Ascending aorta (tissue), 2 donors: ENCODE measurements around the gene SMAD6. TPM values are rescaled to one million over a fixed set of nuclear protein-coding genes. Genes with fewer than 3 reads are reported as not detected.

Source experiments
- DNase-seq, 2 donors: peaks; one replicate each; pipeline ENCODE4 v3.0.0-alpha.2; 2019; ENCODE audit warnings: low spot score in 2 of 2
- H3K27ac ChIP-seq, 2 donors: fragments of 200-600 bp; sonication (generic); one replicate each; pipeline ENCODE4 v1.5.1; 2016 to 2017; ENCODE audit warnings: mild to moderate bottlenecking in 1 of 2
- H3K27me3 ChIP-seq: fragments of 200-600 bp; sonication (generic); one replicate; pipeline ENCODE4 v1.5.1; 2017
- H3K36me3 ChIP-seq, 2 donors: fragments of 200-600 bp; sonication (generic); one replicate each; pipeline ENCODE4 v1.5.1; 2016
- H3K4me1 ChIP-seq, 2 donors: fragments of 200-600 bp; sonication (generic); one replicate each; pipeline ENCODE4 v1.5.1; 2016 to 2017; ENCODE audit warnings: mild to moderate bottlenecking in 1 of 2
- H3K4me3 ChIP-seq, 2 donors: fragments of 200-600 bp; sonication (generic); one replicate each; pipeline ENCODE4 v1.5.1; 2016 to 2017; ENCODE audit warnings: mild to moderate bottlenecking in 1 of 2
- H3K9me3 ChIP-seq, 2 donors: fragments of 200-600 bp; sonication (generic); one replicate each; pipeline ENCODE4 v1.5.1; 2016
- CTCF ChIP-seq, 3 experiments: fragments of 200-600 bp in 2 of 3; fragments of 450-650 bp in 1 of 3; sonication (generic) in 2 of 3; IDR thresholded peaks; one replicate each; pipeline ENCODE4 v1.5.1; 2016 to 2019; ENCODE audit warnings: antibody characterized with exemption in 3 of 3, mild to moderate bottlenecking in 1 of 3, moderate library complexity in 1 of 3
- intact Hi-C: fragments of 100-400 bp; cut with DNase I; formaldehyde crosslinking; loops from one replicate; pipeline ENCODE4 v1.15.1; 2023
- total RNA-seq: library from RNA; depleted of rRNA; stranded (reverse); fragments of >200 nt; gene quantifications from one replicate; pipeline ENCODE4 v1.1.0, GENCODE V29; 2016

SMAD6 gene
- total RNA-seq, 1 donor from 2014 or later: 140 TPM

GRCh38 chr15:66704803-66705153 is 2.7 kb downstream of the SMAD6 start:
- TF ChIP-seq CTCF (IDR thresholded peaks at IDR 0.05): no peak
- no peaks in the 10 kb centered on the region for H3K9me3 ChIP-seq
- peak overlapping the region; percentile 84 to 87 for H3K27ac ChIP-seq
- no peak for DNase-seq
- peak overlapping the region; percentile 88 for H3K4me3 ChIP-seq
- intact Hi-C loops: loop anchor here (5.0 to 10.0 kb wide), 4 partner anchors 33 to 490 kb away; partner anchors contain the start of genes RPL4 and ZWILCH
- no peaks in the 10 kb centered on the region for H3K36me3 ChIP-seq
- no peaks in the 10 kb centered on the region for H3K27me3 ChIP-seq
- peaks cover 7 to 17% of the 10 kb centered on the region in 2 donors for H3K4me1 ChIP-seq

- no peaks in the 10 kb centered on the region for H3K27me3 ChIP-seq
- H3K4me1 ChIP-seq: peaks cover 7 to 17% of the 10 kb centered on the region in 2 donors
- intact Hi-C loops: loop anchor here (10.0 kb wide), 3 partner anchors 201 to 489 kb away; partner anchors contain the start of genes RPL4 and ZWILCH
- H3K4me3 ChIP-seq: peak overlapping the region; percentile 88
- no peak for DNase-seq
- H3K36me3 ChIP-seq: no peaks in the 10 kb centered on the region
- H3K27ac ChIP-seq: peak overlapping the region; percentile 84 to 87
- no peak for TF ChIP-seq CTCF (IDR thresholded peaks at IDR 0.05)
- no peaks in the 10 kb centered on the region for H3K9me3 ChIP-seq
These were observed 3.5 kb downstream of the SMAD6 start for GRCh38 chr15:66705277-66706146.

GRCh38 chr15:66706225-66706732 is 4.2 kb downstream of the SMAD6 start:
- no peak for DNase-seq
- peaks cover 7 to 17% of the 10 kb centered on the region in 2 donors for H3K4me1 ChIP-seq

GRCh38 chr15:66706840-66707239 is 4.8 kb downstream of the SMAD6 start:
- Histone ChIP-seq H3K36me3 (peaks cover 0 to 7% of the 10 kb centered on the region in 2 donors), H3K27me3 (no peaks in the 10 kb centered on the region), H3K4me1 (peaks cover 7 to 21% of the 10 kb centered on the region in 2 donors), H3K27ac (peak overlapping the region; percentile 84 to 87), H3K9me3 (no peaks in the 10 kb centered on the region), H3K4me3 (peak overlapping the region; percentile 88)
- no peak for DNase-seq
- intact Hi-C loops: loop anchor here (10.0 kb wide), 3 partner anchors 202 to 488 kb away; partner anchors contain the start of genes RPL4 and ZWILCH
- no peak for TF ChIP-seq CTCF (IDR thresholded peaks at IDR 0.05)

More at GRCh38 chr15:66706225-66706732, 4.2 kb downstream of the SMAD6 start:
- Histone ChIP-seq H3K27ac (peak overlapping the region; percentile 84 to 87), H3K27me3 (no peaks in the 10 kb centered on the region), H3K9me3 (no peaks in the 10 kb centered on the region), H3K4me3 (peak overlapping the region; percentile 88), H3K36me3 (peaks cover 0 to 2% of the 10 kb centered on the region in 2 donors)
- intact Hi-C loops: loop anchor here (10.0 kb wide), 3 partner anchors 201 to 489 kb away; partner anchors contain the start of genes RPL4 and ZWILCH
- TF ChIP-seq CTCF (IDR thresholded peaks at IDR 0.05): peak; percentile 24 to 61 (median 39)

- Histone ChIP-seq H3K9me3 (no peaks in the 10 kb centered on the region), H3K36me3 (peaks cover 0 to 9% of the 10 kb centered on the region in 2 donors), H3K4me1 (peaks cover 7 to 21% of the 10 kb centered on the region in 2 donors), H3K27me3 (no peaks in the 10 kb centered on the region), H3K4me3 (peak overlapping the region; percentile 88), H3K27ac (peak overlapping the region; percentile 84 to 87)
- peak in 1 of 3 experiments; percentile 27 for TF ChIP-seq CTCF (IDR thresholded peaks at IDR 0.05)
- intact Hi-C loops: loop anchor here (10.0 kb wide), 3 partner anchors 203 to 487 kb away; partner anchors contain the start of genes RPL4 and ZWILCH
- DNase-seq: no peak
These were observed 5.5 kb downstream of the SMAD6 start for GRCh38 chr15:66707310-66708082.
